T47D (cell line): ENCODE measurements around the gene CCL13.

Source experiments
- DNase-seq, 2 experiments: peaks; one replicate each; pipeline versions ENCODE4 v3.0.0 to v3.0.0-alpha.2; 2011 to 2012; ENCODE audit warnings: low read depth in 1 of 2, low spot score in 1 of 2
- JUND ChIP-seq: IDR thresholded peaks from 2 replicates; pipeline ENCODE4 v1.6.1; 2012; ENCODE audit warnings: low read depth
- in situ Hi-C: cut with HindIII; loops from 2 replicates; pipeline ENCODE4 v1.10.0; 2016; ENCODE audit warnings: low sequenced_read_pairs, low pct_unique_long_range_greater_than_20kb

CCL13 gene

GRCh38 chr17:34349751-34350150, 6.5 kb upstream of the CCL13 start:
- no peak for TF ChIP-seq JUND
- no peak for DNase-seq
- in situ Hi-C loops = no loop called here

- TF ChIP-seq JUND = no peak
- no peak for DNase-seq
- in situ Hi-C loops = no loop called here
Observed at GRCh38 chr17:34351096-34351495, 5.2 kb upstream of the CCL13 start.

GRCh38 chr17:34352191-34352590, 4.1 kb upstream of the CCL13 start:
- DNase-seq = no peak
- TF ChIP-seq JUND = no peak
- in situ Hi-C loops = no loop called here

GRCh38 chr17:34354637-34355036, 1.6 kb upstream of the CCL13 start:
- in situ Hi-C loops = no loop called here
- DNase-seq = no peak
- no peak for TF ChIP-seq JUND

GRCh38 chr17:34357398-34357797, 1.1 kb downstream of the CCL13 start:
- peak in 1 of 2 experiments; percentile 43 for DNase-seq
- no peak for TF ChIP-seq JUND
- in situ Hi-C loops = no loop called here

- DNase-seq = no peak
- no peak for TF ChIP-seq JUND
- in situ Hi-C loops = no loop called here
Observed at GRCh38 chr17:34358631-34359030, 2.4 kb downstream of the CCL13 start.

GRCh38 chr17:34360601-34361270, 4.5 kb downstream of the CCL13 start:
- in situ Hi-C loops = no loop called here
- no peak for DNase-seq
- no peak for TF ChIP-seq JUND

GRCh38 chr17:34361478-34362061, 5.3 kb downstream of the CCL13 start:
- peak; percentile 83 to 95 for DNase-seq
- in situ Hi-C loops = no loop called here

GRCh38 chr17:34363183-34363661, 6.9 kb downstream of the CCL13 start, which contains the start of gene CCL1:
Gene CCL1, minus strand, starts transcription at chr17:34363233. Its CDS starts 72 bp downstream, at chr17:34363161.
- no peak for TF ChIP-seq JUND
- no peak for DNase-seq
- in situ Hi-C loops = no loop called here

More at GRCh38 chr17:34361478-34362061, 5.3 kb downstream of the CCL13 start:
- TF ChIP-seq JUND = no peak

GRCh38 chr17:34364751-34365150, 8.5 kb downstream of the CCL13 start:
- in situ Hi-C loops = no loop called here
- no peak for TF ChIP-seq JUND
- DNase-seq = no peak

GRCh38 chr17:34365340-34365739, 9.1 kb downstream of the CCL13 start:
- DNase-seq = no peak
- in situ Hi-C loops = no loop called here
- TF ChIP-seq JUND = no peak

- in situ Hi-C loops = no loop called here
- no peak for DNase-seq
- TF ChIP-seq JUND = no peak
Observed at GRCh38 chr17:34366010-34366409, 9.7 kb downstream of the CCL13 start.

- DNase-seq = no peak
- in situ Hi-C loops = no loop called here
- TF ChIP-seq JUND = no peak
Observed at GRCh38 chr17:34366529-34367107, 10.3 kb downstream of the CCL13 start.
